DOHH2 (cell line): ENCODE data around the gene BEND3.
"Not testable (repeated sequence)": the region's sequence is repeated elsewhere in the genome, so short reads cannot be mapped to it uniquely, and the experiment has no call there.

Experiments
- H3F3A ChIP-seq: fragments of 200-600 bp; sonication (generic), shearing (Covaris generic); 2 replicates; pipeline ENCODE4 v1.6.0; 2016; ENCODE audit warnings: antibody characterized with exemption, mild to moderate bottlenecking; ENCODE audit not compliant: control insufficient read depth, insufficient read depth
- H3K27ac ChIP-seq: fragments of 200-600 bp; sonication (generic); 2 replicates; pipeline ENCODE4 v1.5.1; 2014; ENCODE audit warnings: low read depth, mild to moderate bottlenecking, low read length, moderate library complexity
- H3K27me3 ChIP-seq: fragments of 200-600 bp; sonication (generic); 2 replicates; pipeline ENCODE4 v1.6.1; 2014; ENCODE audit warnings: mild to moderate bottlenecking, low read length, mixed read lengths; ENCODE audit not compliant: control insufficient read depth
- H3K36me3 ChIP-seq: fragments of 200-600 bp; sonication (generic); 2 replicates; pipeline ENCODE4 v1.6.1; 2014; ENCODE audit warnings: mild to moderate bottlenecking, low read length, moderate library complexity, mixed read lengths; ENCODE audit not compliant: control insufficient read depth
- H3K4me1 ChIP-seq: fragments of 200-600 bp; sonication (generic); 2 replicates; pipeline ENCODE4 v1.6.1; 2014; ENCODE audit warnings: mild to moderate bottlenecking, low read length, mixed read lengths; ENCODE audit not compliant: control insufficient read depth
- H3K4me2 ChIP-seq: fragments of 200-600 bp; sonication (generic); 2 replicates; pipeline ENCODE4 v1.6.0; 2014; ENCODE audit warnings: mild to moderate bottlenecking, low read length, moderate library complexity
- H3K4me3 ChIP-seq: fragments of 200-600 bp; sonication (generic); 2 replicates; pipeline ENCODE4 v1.5.1; 2014; ENCODE audit warnings: mild to moderate bottlenecking, low read length, mixed read lengths
- H3K79me2 ChIP-seq: fragments of 200-600 bp; sonication (generic); 2 replicates; pipeline ENCODE4 v1.6.1; 2014; ENCODE audit warnings: mild to moderate bottlenecking, low read length, mixed read lengths; ENCODE audit not compliant: control insufficient read depth
- H3K9me2 ChIP-seq: fragments of 200-600 bp; sonication (generic); replicated peaks from 2 replicates; pipeline ENCODE4 v1.6.1; 2014; ENCODE audit warnings: mild to moderate bottlenecking, low read length, mixed read lengths; ENCODE audit not compliant: control insufficient read depth
- H3K9me3 ChIP-seq: fragments of 200-600 bp; sonication (generic); 2 replicates; pipeline ENCODE4 v1.6.1; 2014; ENCODE audit warnings: antibody characterized with exemption, low read length, mixed read lengths; ENCODE audit not compliant: control insufficient read depth, insufficient read depth
- H4K20me1 ChIP-seq: fragments of 200-600 bp; sonication (generic); 2 replicates; pipeline ENCODE4 v1.6.0; 2014; ENCODE audit warnings: low read depth, mild to moderate bottlenecking, antibody characterized with exemption, low read length, moderate library complexity; ENCODE audit not compliant: control insufficient read depth, insufficient read depth
- EZH2phosphoT487 ChIP-seq: fragments of 200-600 bp; sonication (generic); IDR thresholded peaks from 2 replicates; pipeline ENCODE4 v1.6.1; 2017; ENCODE audit warnings: borderline replicate concordance, mild to moderate bottlenecking, antibody characterized with exemption, low read length, moderate library complexity, mixed read lengths
- TF ChIP-seq, protein P1 (sequence below): fragments of 200-600 bp; sonication (generic); IDR thresholded peaks from one replicate; pipeline ENCODE4 v1.5.1; 2014; ENCODE audit warnings: antibody characterized with exemption, mild to moderate bottlenecking, low read depth, low read length; ENCODE audit not compliant: poor library complexity, severe bottlenecking

BEND3 gene

DNA sequence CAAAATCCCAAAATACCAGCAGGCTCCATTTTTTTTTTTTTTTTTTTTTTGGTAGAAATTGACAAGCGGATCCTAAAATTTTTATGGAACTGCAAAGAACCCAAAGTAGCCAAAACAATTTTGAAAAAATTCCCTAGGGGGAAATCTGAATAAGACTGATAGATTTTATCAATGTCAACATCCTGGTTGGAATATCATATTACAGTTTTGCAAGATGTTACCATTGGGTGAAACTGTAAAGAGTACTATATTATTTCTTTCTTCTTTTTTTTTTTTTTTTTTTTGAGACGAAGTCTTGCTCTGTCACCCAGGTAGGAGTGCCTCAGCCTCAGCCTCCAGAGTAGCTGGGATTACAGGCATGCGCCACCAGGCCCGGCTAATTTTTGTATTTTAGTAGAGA is 29.4 kb upstream of the BEND3 start:
- Histone ChIP-seq H3K4me3 (no peak overlapping the region), H4K20me1 (no peaks in the 10 kb centered on the region), H3K27me3 (no peaks in the 10 kb centered on the region), H3F3A (no peaks in the 10 kb centered on the region), H3K36me3 (no peaks in the 10 kb centered on the region), H3K9me3 (no peaks in the 10 kb centered on the region), H3K79me2 (no peaks in the 10 kb centered on the region), H3K4me1 (peaks cover 15% of the 10 kb centered on the region), H3K4me2 (no peak overlapping the region), H3K27ac (no peak overlapping the region), H3K9me2 (no peaks in the 10 kb centered on the region)
- TF ChIP-seq, protein P1, sequence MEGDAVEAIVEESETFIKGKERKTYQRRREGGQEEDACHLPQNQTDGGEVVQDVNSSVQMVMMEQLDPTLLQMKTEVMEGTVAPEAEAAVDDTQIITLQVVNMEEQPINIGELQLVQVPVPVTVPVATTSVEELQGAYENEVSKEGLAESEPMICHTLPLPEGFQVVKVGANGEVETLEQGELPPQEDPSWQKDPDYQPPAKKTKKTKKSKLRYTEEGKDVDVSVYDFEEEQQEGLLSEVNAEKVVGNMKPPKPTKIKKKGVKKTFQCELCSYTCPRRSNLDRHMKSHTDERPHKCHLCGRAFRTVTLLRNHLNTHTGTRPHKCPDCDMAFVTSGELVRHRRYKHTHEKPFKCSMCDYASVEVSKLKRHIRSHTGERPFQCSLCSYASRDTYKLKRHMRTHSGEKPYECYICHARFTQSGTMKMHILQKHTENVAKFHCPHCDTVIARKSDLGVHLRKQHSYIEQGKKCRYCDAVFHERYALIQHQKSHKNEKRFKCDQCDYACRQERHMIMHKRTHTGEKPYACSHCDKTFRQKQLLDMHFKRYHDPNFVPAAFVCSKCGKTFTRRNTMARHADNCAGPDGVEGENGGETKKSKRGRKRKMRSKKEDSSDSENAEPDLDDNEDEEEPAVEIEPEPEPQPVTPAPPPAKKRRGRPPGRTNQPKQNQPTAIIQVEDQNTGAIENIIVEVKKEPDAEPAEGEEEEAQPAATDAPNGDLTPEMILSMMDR, result no peak
- TF ChIP-seq EZH2phosphoT487, result no peak

DNA sequence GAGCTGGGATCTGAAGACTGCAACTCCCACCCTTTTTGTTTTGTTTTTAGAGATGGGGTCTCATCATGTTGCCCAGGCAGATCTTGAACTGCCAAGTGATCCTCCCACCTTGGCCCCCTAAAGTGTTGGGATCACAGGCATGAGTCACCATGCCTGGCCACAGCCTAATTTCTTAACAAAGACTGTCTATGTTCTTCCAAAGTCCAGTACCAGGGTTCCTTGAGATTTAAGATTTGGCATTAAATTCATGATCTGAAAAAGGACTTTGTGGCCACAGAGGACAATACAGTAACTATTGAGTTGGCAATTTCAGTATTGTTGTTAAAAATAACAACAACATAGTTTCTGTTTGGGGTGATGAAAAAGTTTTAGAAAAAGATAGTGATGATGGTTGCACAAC is 28.7 kb upstream of the BEND3 start:
- no peak overlapping the region for H3K4me3 ChIP-seq
- TF ChIP-seq EZH2phosphoT487, result no peak
- TF ChIP-seq, protein P1, result no peak
- no peaks in the 10 kb centered on the region for H4K20me1 ChIP-seq
- no peaks in the 10 kb centered on the region for H3K36me3 ChIP-seq
- no peak overlapping the region for H3K27ac ChIP-seq
- no peaks in the 10 kb centered on the region for H3K9me3 ChIP-seq
- H3K4me2 ChIP-seq, result no peak overlapping the region
- no peaks in the 10 kb centered on the region for H3K27me3 ChIP-seq
- H3K79me2 ChIP-seq, result no peaks in the 10 kb centered on the region
- H3K4me1 ChIP-seq, result peaks cover 15% of the 10 kb centered on the region
- H3F3A ChIP-seq, result no peaks in the 10 kb centered on the region
- H3K9me2 ChIP-seq, result no peaks in the 10 kb centered on the region

DNA sequence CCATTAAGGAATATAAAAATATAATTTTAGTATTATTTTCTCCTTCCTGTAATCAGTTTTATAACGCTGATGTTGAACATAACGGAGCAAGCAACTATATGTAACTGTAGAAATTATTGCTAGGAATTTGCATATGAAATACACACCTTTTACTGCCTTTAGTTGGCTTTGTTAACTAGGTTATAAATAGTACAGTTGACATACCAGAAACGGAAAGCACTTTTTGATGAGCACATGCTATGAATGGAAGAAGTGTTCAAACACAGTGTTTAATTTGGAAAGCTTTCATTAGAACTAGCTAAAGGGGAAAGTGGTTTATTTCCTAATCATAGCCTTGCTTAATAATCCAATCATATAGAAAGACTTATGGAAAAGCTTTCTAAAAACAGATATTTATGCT is 25.3 kb upstream of the BEND3 start:
- Histone ChIP-seq H3K4me3 (peak overlapping the region; percentile 42; the same call in 1 of the 2 replicates), H3K4me2 (peak overlapping the region; percentile 57), H3K27ac (no peak overlapping the region), H3F3A (no peaks in the 10 kb centered on the region), H3K9me2 (no peaks in the 10 kb centered on the region), H3K36me3 (no peaks in the 10 kb centered on the region), H3K27me3 (no peaks in the 10 kb centered on the region), H3K79me2 (no peaks in the 10 kb centered on the region), H3K4me1 (peaks cover 15% of the 10 kb centered on the region), H4K20me1 (no peaks in the 10 kb centered on the region), H3K9me3 (no peaks in the 10 kb centered on the region)
- TF ChIP-seq EZH2phosphoT487, result no peak
- TF ChIP-seq, protein P1, result no peak

DNA sequence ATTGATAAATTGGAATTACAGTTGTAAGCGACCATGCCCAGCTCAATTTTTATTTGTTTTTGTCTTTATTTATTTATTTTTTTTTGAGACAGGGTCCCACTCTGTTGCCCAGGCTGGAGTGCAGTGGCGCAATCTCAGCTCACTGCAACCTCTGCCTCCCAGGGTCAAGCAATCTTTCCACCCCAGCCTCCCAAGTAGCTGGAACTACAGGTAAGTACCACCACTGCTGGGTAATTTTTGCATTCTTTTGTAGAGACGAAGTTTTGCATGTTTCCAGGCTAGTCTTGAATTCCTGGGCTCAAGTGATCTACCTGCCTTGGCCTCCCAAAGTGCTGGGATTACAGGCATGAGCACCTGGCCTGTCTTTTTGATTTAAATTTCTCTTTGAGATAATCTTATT is 21.0 kb upstream of the BEND3 start:
- H3F3A ChIP-seq, H4K20me1 ChIP-seq, H3K4me2 ChIP-seq, H3K27ac ChIP-seq, H3K79me2 ChIP-seq, H3K36me3 ChIP-seq, H3K9me2 ChIP-seq, H3K9me3 ChIP-seq, H3K4me3 ChIP-seq, H3K27me3 ChIP-seq: not testable (repeated sequence)
- peaks cover 15% of the 10 kb centered on the region for H3K4me1 ChIP-seq

DNA sequence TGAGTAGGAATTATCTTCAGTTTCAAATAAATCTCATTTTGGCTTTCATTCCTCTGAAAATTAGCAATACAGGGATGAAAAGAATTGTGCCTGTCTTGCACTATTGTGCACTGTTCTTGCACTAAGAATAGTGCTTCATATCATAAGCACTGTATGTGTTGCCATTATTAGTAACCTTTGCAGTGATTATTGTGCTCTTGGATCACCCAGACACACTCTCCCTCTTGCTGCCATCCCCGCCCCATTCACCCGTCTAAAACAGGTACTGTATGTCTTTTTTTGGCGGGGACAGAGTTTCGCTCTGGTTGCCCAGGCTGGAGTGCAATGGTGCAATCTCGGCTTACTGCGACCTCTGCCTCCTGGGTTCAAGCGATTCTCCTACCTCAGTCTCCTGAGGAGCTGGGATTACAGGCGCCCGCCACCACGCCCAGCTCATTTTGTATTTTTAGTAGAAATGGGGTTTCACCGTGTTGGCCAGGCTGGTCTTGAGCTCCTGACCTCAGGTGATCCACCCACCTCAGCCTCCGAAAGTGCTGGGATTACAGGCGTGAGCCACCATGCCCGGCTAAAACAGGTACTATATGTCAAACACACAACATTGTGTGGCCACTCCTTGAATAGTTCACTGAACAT is 19.8 kb upstream of the BEND3 start:
- H3K27ac ChIP-seq, H3K36me3 ChIP-seq, H3K4me2 ChIP-seq, H3K9me3 ChIP-seq, H3K9me2 ChIP-seq, H4K20me1 ChIP-seq, H3F3A ChIP-seq, H3K27me3 ChIP-seq, H3K79me2 ChIP-seq, H3K4me1 ChIP-seq, H3K4me3 ChIP-seq: not testable (repeated sequence)
